NB4 (cell line): Measurements from ENCODE around the gene SLC8A2.
A peak's percentile ranks its signal among the peaks of the same experiment; 100 is the strongest.

Source experiments
- DNase-seq: peaks from one replicate; pipeline ENCODE4 v3.0.0; 2010; ENCODE audit warnings: low read depth
- H3K4me3 ChIP-seq: one replicate; pipeline ENCODE4 v1.5.1; 2011; ENCODE audit warnings: mild to moderate bottlenecking, low read depth, low read length, moderate library complexity
- CTCF ChIP-seq: IDR thresholded peaks from one replicate; pipeline ENCODE4 v1.5.1; 2012; ENCODE audit warnings: low read depth, low read length
- MAX ChIP-seq: IDR thresholded peaks from 2 replicates; pipeline ENCODE4 v1.6.1; 2011; ENCODE audit warnings: low read depth, low read length
- MYC ChIP-seq: IDR thresholded peaks from 2 replicates; pipeline ENCODE4 v1.6.1; 2011; ENCODE audit warnings: low read depth, low read length
- POLR2A ChIP-seq: IDR thresholded peaks from 2 replicates; pipeline ENCODE4 v1.6.1; 2011; ENCODE audit warnings: mild to moderate bottlenecking; ENCODE audit not compliant: insufficient read length; ENCODE audit errors: extremely low read depth

The SLC8A2 gene

GRCh38 chr19:47447470-47448359, 24.0 kb downstream of the SLC8A2 start:
- no peak for TF ChIP-seq MAX
- TF ChIP-seq CTCF = no peak
- peak; percentile 68 for DNase-seq
- no peak overlapping the region for H3K4me3 ChIP-seq

GRCh38 chr19:47446534-47447469, 24.9 kb downstream of the SLC8A2 start:
- no peak overlapping the region for H3K4me3 ChIP-seq

GRCh38 chr19:47445937-47446402, 25.7 kb downstream of the SLC8A2 start:
- H3K4me3 ChIP-seq = no peak overlapping the region
- peak; percentile 80 for TF ChIP-seq MAX
- TF ChIP-seq CTCF = no peak
- TF ChIP-seq MYC = peak; percentile 61; the same call in 1 of the 2 replicates
- no peak for TF ChIP-seq POLR2A
- DNase-seq = peak; percentile 94

More at GRCh38 chr19:47446534-47447469, 24.9 kb downstream of the SLC8A2 start:
- DNase-seq = peak; percentile 73
- TF ChIP-seq MAX = no peak
- no peak for TF ChIP-seq POLR2A
- no peak for TF ChIP-seq CTCF
- no peak for TF ChIP-seq MYC

GRCh38 chr19:47445527-47445926, 26.2 kb downstream of the SLC8A2 start:
- peak; percentile 75 for DNase-seq
- no peak overlapping the region for H3K4me3 ChIP-seq

GRCh38 chr19:47444388-47444821, 27.3 kb downstream of the SLC8A2 start:
- DNase-seq = peak; percentile 72
- H3K4me3 ChIP-seq = no peak overlapping the region
- TF ChIP-seq POLR2A = no peak
- TF ChIP-seq CTCF = no peak
- peak; percentile 87 for TF ChIP-seq MAX
- TF ChIP-seq MYC = 0 out of 2 replicates have a peak, but pooled peaks have one; percentile 54

More at GRCh38 chr19:47445527-47445926, 26.2 kb downstream of the SLC8A2 start:
- TF ChIP-seq POLR2A (no peak), MAX (peak; percentile 39; the same call in 1 of the 2 replicates)
